Renal cortical epithelial cell (primary cell): ENCODE measurements around the gene NPBWR2. TPM values are rescaled to one million over a fixed set of nuclear protein-coding genes. Genes with fewer than 3 reads are reported as not detected.
"Not testable (repeated sequence)": the region's sequence is repeated elsewhere in the genome, so short reads cannot be mapped to it uniquely, and the experiment has no call there.

Source experiments
- DNase-seq: peaks from one replicate; pipeline ENCODE4 v3.0.0-alpha.2; 2011; ENCODE audit warnings: low read depth
- total RNA-seq: library from RNA; depleted of rRNA; stranded (reverse); fragments of >200 nt; gene quantifications from 2 replicates; pipeline ENCODE4 v1.2.3, GENCODE V29; 2014

NPBWR2 gene
- total RNA-seq, 1 donor from 2014 or later, result not detected

DNA sequence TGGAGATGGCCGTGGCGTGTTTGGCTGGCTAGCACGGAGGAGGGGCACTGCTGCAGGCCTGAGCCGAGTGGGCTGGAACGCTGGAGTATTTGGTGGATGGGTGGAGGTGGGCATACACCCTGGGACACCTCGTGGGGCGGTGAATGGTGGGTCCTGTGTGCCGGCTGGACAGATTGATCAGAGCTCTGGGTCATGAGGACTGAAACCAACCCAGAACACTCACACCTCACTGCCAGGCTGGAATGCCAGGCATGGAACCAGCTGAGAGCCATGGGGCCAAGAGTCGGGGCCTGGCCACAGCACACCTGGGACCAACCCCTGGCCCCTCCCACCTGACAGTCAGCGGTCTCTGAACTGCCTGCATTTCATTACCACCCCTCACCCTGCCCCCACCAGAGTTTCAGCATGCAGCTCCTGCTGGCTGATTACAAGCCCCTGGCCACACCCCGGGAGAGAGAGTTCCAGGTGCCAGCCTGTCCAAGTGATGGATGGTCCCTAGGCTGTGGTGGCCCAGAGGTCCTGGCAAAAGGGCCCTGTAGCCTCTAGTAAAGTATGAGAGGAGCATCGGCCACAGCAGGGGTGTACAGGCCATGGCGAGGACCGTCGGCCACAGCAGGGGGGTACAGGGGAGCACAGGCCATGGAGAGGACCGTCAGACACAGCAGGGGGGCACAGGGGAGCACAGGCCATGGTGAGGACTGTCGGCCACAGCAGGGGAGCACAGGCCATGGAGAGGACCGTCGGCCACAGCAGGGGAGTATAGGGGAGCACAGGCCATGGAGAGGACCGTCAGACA, 3.3 kb downstream of the NPBWR2 start:
- no peak for DNase-seq

- no peak for DNase-seq
Measured at GRCh38 chr20:64102647-64103354, 4.6 kb downstream of the NPBWR2 start.

GRCh38 chr20:64101731-64102621, 5.4 kb downstream of the NPBWR2 start:
- DNase-seq, result no peak

DNA sequence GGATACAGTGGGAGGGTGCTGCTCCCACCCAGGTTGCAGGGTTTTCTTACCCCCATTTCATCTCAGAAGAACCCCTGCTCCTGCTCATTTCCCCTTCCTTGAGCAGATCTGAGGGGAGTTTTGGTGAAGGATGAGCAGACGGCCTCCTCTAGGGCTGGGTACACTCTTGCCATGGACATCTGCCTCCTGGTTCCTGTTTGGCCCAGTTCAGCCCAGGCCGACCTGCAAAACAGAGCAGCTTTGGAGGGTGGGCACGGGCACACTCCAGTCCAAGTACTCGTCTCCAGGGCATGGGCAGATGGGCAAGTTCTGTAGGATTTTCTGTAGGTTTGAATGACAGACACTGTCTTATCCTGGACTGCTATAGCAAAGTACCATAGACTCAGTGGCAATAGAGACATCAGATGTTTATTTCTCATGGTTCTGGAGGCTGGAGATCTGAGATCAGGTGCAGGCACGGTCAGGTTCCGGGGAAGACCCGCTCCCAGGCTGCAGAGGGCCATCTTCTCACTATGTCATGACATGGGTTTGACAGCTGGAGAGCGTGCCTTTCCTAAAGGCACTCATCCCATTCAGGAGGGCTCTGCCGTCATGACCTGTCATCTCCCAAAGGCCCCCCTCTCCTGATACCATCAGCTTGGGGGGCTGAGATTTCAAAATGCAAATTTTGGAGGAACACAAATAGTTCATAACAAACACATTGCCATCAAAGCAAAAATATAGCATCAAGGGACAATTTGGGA, 6.2 kb downstream of the NPBWR2 start:
- DNase-seq, result no peak

DNA sequence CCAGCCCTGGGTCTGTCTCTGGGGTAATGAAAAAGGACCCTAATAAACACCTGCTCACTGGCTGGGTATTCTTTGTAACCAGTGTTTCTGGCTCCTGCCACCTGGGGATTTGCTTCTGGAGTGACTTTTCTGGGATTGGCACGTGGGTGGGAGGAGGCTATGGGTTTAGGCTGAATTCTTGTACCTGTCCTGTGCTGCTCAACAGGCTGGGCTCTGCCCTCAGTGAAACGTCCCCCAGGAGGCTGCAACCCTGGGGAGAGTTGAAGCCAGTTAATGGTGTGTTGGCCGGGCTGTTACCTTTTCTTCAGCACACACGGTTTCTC, 6.8 kb downstream of the NPBWR2 start:
- DNase-seq, result no peak

- DNase-seq, result no peak
Measured at GRCh38 chr20:64099880-64100565, 7.3 kb downstream of the NPBWR2 start.

- no peak for DNase-seq
Measured at GRCh38 chr20:64099086-64099786, 8.1 kb downstream of the NPBWR2 start.

DNA sequence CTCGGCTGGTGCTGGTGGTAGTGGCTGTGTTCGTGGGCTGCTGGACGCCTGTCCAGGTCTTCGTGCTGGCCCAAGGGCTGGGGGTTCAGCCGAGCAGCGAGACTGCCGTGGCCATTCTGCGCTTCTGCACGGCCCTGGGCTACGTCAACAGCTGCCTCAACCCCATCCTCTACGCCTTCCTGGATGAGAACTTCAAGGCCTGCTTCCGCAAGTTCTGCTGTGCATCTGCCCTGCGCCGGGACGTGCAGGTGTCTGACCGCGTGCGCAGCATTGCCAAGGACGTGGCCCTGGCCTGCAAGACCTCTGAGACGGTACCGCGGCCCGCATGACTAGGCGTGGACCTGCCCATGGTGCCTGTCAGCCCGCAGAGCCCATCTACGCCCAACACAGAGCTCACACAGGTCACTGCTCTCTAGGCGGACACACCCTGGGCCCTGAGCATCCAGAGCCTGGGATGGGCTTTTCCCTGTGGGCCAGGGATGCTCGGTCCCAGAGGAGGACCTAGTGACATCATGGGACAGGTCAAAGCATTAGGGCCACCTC, 8.8 kb downstream of the NPBWR2 start:
- DNase-seq, result no peak

GRCh38 chr20:64096535-64096934, 10.8 kb downstream of the NPBWR2 start:
- no peak for DNase-seq

- DNase-seq, result no peak
Measured at GRCh38 chr20:64095927-64096326, 11.4 kb downstream of the NPBWR2 start.

DNA sequence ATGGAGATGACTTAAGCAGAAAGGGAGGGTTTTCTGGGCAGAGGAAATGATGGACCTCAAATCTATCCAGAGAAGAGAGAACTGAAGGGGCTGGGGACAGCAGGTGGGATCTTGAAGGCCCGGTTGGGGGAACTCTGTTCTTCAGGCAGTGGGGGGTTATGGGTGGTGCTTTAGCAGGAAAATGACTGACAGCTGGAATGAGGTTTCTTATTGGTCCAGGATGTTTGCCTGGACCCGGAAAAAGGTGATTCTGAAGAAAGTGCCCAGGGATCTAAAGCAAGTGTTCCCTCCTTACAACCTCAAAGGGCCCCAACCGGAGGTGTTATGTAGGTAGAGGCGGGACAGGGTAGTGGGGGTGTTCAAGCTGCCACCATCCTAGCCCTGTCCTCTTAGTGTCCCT, 11.9 kb downstream of the NPBWR2 start:
- DNase-seq, result no peak

DNA sequence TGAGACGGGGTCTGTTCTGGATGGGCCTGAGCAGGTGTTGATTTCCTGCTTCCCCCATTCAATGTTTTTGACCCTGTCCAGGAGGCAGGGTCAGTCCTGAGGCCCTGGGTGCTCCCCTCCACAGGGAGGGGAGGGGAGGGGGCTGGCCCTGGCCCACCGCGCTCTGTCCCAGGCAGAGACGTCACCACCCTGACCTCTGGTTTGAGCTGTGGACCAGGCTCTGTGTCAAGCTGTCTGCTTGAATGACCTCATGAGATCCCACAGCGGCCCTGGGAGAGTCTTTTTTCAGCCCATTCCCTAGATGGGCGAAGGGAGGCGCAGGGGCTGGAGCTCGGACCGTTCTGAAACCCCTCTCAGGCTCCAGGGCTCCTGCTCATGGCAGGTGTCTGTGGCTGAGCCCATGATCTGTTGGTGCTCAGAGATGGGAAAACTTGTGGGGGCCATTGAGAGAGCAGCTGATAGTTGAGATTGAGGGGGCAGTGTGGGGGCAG, 14.3 kb downstream of the NPBWR2 start:
- no peak for DNase-seq

- DNase-seq, result no peak
Measured at GRCh38 chr20:64092258-64093012, 14.9 kb downstream of the NPBWR2 start.

DNA sequence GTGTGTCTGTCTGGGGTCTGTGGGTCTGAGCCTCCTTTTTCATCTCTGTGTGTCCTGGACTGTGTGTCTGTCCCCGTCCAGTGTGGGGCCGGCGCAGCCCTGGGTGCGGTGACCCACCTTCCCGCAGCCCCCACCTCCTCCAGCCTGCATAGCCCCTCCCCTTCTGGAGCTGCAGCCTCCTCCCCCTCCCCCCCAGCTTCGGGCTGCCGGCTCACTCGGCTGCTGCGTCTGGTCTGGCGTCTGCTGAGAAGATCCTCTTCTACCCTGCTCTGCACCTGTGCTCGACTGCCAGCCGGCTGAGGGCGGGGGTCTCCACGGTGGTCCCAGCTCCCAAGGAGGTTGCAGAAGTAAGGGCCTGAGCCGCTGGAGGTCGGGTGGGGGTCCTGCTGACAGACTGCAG, 15.6 kb downstream of the NPBWR2 start:
- no peak for DNase-seq

GRCh38 chr20:64091340-64091739, 16.0 kb downstream of the NPBWR2 start:
- no peak for DNase-seq

DNA sequence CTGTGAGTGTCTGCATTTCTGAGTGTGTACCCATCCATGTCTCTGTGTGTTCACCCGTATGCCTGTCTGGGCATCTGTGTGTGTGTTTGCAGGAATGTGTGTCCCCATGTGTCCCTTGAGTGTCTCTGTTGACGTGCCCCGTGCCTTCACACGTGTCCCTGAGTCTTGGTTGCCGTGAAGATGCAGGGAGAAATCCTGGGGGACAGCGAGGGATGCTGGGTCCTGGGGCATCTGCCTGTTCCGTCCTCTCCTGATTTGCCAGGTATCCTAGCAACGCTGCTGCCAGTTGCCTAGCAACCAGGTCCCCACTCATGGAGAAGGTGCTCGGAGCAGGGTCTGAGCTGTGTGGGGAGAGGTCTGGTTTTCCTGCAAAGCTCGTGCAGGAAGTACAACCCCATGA, 17.2 kb downstream of the NPBWR2 start:
- DNase-seq, result no peak

- not testable (repeated sequence) for DNase-seq
Measured at GRCh38 chr20:64088586-64088985, 18.8 kb downstream of the NPBWR2 start.

- DNase-seq, result not testable (repeated sequence)
Measured at GRCh38 chr20:64087226-64087825, 20.0 kb downstream of the NPBWR2 start.

DNA sequence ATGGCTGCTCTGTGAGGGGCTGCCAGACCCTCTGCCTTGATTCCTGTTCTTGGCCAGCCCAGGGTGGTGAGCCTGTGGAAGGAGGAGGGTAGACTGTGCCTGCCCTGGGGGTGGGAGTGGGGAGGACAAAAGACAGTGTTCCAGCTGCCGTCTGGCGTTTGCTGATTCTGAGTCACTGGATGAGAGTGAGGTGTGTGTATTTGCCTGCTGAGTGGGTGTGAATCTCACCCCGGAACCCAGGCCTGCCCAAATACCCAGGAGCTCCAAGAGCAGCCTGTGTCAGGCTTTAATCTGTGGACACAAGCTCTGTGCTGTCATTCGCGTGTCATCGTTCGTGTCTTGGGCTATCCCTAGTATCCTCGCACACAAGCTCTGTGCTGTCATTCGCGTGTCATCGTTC, 20.6 kb downstream of the NPBWR2 start:
- DNase-seq, result no peak
